HG03558 (cell line): ENCODE measurements around the gene ITGAE.
"Not testable (repeated sequence)": the region's sequence is repeated elsewhere in the genome, so short reads cannot be mapped to it uniquely, and the experiment has no call there.

Experiments used
- ATAC-seq: cut with Tn5 transposase; IDR thresholded peaks from one replicate; pipeline ENCODE4 v1.9.1; 2021; ENCODE audit warnings: moderate number of reproducible peaks; ENCODE audit not compliant: unreplicated experiment; ENCODE audit errors: extremely low read depth

Gene ITGAE

GRCh38 chr17:3738562-3739295, 62.3 kb downstream of the ITGAE start:
- ATAC-seq, result no peak

GRCh38 chr17:3735515-3735914, 65.5 kb downstream of the ITGAE start:
- ATAC-seq, result no peak

GRCh38 chr17:3734911-3735276, 66.1 kb downstream of the ITGAE start:
- ATAC-seq, result not testable (repeated sequence)

- ATAC-seq, result no peak
These were observed 68.8 kb downstream of the ITGAE start for GRCh38 chr17:3732210-3732621.

DNA sequence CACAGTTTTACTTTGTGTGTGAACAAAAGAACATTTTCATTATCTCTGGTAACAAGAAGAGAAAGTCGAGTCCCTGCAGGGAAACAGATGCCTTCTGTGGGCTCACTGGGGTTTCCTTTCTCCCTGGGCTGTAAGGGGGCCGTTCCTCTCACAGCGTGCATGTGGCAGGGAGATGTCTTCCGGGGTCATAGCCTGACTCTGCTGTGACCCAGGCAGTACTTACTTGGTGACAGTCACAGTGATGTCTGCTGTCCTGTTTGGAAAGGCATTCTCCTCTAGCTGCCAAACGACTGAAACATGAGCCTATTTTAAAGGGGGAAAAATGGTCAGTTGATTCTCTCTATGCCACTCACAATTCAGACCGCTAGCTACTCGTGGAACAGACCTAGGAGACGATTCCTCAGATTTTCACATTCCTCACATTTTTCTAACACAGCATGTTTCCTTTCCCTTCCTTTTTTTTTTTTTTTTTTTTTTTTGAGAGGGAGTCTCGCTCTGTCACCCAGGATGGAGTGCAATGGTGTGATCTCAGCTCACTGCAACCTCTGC, 70.0 kb downstream of the ITGAE start:
- no peak for ATAC-seq

DNA sequence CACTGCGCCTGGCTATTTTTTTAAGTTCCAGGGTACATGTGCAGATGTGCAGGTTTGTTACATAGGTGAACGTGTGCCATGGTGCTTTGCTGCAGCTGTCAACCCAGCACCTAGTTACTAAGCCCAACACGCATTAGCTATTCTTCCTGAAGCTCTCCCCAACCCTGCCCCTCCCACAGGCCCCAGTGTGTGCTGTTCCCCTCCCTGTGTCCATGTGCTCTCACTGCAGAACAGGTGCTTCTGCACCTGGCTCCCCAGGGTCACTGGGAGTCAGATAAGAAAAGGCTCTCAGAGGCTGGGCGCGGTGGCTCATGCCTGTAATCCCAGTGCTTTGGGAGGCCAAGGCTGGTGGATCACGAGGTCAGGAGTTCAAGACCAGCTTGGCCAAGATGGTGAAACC, 71.1 kb downstream of the ITGAE start:
- ATAC-seq, result no peak

DNA sequence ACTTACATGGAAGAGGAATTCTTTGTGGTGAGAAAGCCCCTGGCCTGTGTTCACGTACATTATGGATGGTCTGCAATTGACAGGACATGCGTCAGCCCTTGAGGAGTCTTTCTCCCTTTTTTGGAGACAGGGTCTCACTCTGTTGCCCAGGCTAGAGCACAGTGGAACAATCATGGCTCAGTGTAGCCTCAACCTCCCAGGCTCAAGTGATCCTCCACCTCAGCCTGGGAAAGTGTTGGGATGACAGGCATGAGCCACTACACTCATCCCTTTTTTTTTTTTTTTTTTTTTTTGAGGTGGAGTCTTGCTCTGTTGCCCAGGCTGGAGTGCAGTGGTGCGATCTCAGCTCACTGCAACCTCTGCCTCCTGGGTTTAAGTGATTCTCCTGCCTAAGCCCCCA, 72.9 kb downstream of the ITGAE start:
- ATAC-seq, result not testable (repeated sequence)

- ATAC-seq, result no peak
These were observed 73.9 kb downstream of the ITGAE start for GRCh38 chr17:3727041-3727440.

GRCh38 chr17:3724378-3725077, 76.5 kb downstream of the ITGAE start:
- ATAC-seq, result no peak

DNA sequence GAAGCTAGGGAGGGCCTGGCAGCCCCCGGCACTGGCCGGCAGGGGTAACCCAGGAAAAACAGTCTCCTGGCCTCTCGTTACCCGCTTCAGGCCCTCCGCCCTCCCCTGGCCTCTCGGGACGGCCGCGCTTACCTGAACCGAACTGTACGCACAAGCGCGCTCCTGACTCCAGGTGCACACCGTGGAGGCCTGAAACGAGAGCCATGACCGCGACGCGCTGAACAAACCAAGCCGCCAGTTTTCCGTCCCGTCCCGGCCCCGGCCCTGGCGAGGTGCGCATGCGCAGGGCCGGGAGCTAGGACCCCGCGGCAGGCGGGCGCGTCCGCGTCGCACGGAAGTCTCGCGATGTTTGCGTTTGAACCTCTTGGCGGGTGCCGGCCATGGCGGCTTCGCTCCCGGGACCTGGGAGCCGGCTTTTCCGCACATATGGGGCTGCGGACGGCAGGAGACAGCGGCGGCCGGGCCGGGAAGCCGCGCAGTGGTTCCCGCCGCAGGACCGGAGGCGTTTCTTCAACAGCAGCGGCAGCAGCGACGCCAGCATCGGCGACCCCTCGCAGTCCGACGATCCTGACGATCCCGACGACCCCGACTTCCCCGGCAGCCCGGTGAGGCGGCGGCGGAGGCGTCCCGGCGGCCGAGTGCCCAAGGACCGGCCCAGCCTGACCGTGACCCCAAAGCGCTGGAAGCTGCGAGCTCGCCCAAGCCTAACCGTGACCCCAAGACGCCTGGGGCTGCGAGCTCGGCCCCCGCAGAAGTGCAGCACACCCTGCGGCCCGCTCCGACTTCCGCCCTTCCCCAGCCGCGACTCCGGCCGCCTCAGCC, 77.2 kb downstream of the ITGAE start, which contains the start of gene HASPIN:
Gene HASPIN (plus strand): TSS at position 348 of the 822 bp plus-strand sequence. CDS start 33 bp downstream, at position 381.
- ATAC-seq, result peak; percentile 48

DNA sequence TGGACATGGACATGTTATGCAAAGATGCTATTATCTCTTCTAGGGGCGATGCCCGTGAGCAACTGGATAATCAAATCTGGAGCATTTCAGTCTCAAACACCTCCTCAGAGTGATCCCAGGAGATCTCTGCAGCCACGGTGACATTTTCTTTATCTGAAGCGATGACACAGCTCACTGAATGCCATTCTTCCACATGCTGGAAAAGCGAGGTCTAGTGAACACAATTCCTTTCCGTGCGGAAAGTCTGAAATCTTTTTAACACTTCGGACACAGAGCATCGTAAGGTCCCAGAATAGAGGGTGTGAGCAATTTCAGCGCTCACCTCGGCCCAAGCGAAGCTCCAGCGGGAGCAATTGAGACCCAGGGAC, 77.8 kb downstream of the ITGAE start:
- ATAC-seq, result no peak

GRCh38 chr17:3722716-3723115, 78.3 kb downstream of the ITGAE start:
- ATAC-seq, result no peak

DNA sequence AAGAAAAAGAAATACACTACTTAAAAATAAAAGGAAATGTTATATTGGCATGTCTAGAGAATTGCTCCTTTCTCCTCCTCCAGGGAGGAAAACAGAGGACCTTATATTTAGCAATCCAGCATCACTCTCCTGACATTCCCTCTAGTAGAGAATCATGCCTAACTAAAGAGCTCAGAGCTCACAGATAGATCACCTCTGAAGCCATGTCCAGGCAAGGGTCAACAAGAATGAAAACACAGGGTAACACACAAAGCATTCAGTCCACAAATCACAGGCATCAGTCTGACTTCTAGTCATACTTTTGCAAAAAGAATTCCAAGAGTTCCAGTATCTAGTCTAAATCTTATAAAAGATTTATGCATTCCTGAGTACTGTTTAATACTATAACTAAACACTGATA, 81.7 kb downstream of the ITGAE start:
- no peak for ATAC-seq

GRCh38 chr17:3718201-3718600, 82.8 kb downstream of the ITGAE start:
- ATAC-seq, result no peak

- ATAC-seq, result no peak
These were observed 85.7 kb downstream of the ITGAE start for GRCh38 chr17:3715296-3715695.

DNA sequence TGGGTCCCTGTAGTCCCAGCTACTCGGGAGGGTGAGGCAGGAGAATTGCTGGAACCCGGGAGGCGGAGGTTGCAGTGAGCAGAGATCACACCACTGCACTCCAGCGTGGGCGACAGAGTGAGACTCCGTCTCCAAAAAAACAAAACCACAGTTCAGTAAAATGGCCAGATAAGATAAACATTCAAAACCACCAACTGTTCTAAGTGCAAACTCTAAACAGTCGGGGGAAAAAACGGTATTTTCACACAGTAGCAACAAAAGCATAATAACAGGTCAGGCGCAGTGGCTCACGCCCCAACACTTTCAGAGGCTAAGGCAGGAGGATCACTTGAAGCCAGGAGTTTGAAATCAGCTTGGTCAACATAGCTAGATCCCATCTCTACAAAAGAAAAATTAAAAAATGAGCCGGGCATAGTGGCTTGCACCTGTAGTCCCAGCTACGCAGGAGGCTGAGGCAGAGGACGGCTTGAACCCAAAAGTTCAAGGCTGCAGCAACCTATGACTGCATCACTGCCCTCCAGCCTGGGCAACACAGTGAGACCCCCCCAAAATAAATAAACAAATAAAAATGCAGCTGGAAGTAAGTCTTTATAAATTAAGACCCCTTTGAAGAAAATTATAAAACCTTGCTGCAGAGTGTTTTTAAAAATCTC, 88.1 kb downstream of the ITGAE start:
- no peak for ATAC-seq

- ATAC-seq, result peak; percentile 80
These were observed 90.0 kb downstream of the ITGAE start for GRCh38 chr17:3710951-3711383.

- ATAC-seq, result no peak
These were observed 92.6 kb downstream of the ITGAE start for GRCh38 chr17:3708366-3708765.

DNA sequence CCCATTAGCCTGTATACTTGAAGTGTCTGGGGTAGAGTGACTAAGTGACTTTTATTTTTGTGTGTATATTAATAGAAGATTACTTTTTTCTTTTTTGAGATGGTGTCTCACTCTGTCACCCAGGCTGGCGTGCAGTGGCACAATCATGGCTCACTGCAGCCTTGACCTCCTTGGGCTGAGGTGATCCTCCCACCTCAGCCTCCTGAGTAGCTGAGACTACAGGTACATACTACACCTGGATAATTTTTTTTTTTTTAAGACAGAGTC, 95.3 kb downstream of the ITGAE start:
- not testable (repeated sequence) for ATAC-seq

- no peak for ATAC-seq
These were observed 95.9 kb downstream of the ITGAE start for GRCh38 chr17:3704931-3705717.
